Neural progenitor cell (in vitro differentiated cells): ENCODE data around the gene TMBIM4. TPM values are rescaled to one million over a fixed set of nuclear protein-coding genes. Genes with fewer than 3 reads are reported as not detected.

Experiments used
- DNase-seq: peaks from one replicate; pipeline ENCODE4 v3.0.0-alpha.2; 2016; ENCODE audit warnings: low spot score
- H2AFZ ChIP-seq: fragments of 200-600 bp; sonication (generic); replicated peaks from 2 replicates; pipeline ENCODE4 v1.6.1; 2016; ENCODE audit warnings: antibody characterized with exemption
- H3F3A ChIP-seq: fragments of 200-600 bp; sonication (generic); 2 replicates; pipeline ENCODE4 v1.6.1; 2016; ENCODE audit warnings: antibody characterized with exemption, low read depth
- H3K27ac ChIP-seq: fragments of 200-600 bp; sonication (generic); 2 replicates; pipeline ENCODE4 v1.5.1; 2016; ENCODE audit warnings: mild to moderate bottlenecking
- H3K27me3 ChIP-seq: fragments of 200-600 bp; sonication (generic); 2 replicates; pipeline ENCODE4 v1.6.1; 2016; ENCODE audit warnings: mild to moderate bottlenecking, moderate library complexity
- H3K36me3 ChIP-seq: fragments of 200-600 bp; sonication (generic); 2 replicates; pipeline ENCODE4 v1.5.1; 2016
- H3K4me1 ChIP-seq: fragments of 200-600 bp; sonication (generic); 2 replicates; pipeline ENCODE4 v1.6.1; 2016; ENCODE audit warnings: mixed run types
- H3K4me2 ChIP-seq: fragments of 200-600 bp; sonication (generic); 2 replicates; pipeline ENCODE4 v1.6.1; 2016
- H3K4me3 ChIP-seq: fragments of 200-600 bp; sonication (generic); 2 replicates; pipeline ENCODE4 v1.5.1; 2016
- H3K79me2 ChIP-seq: fragments of 200-600 bp; sonication (generic); 2 replicates; pipeline ENCODE4 v1.6.1; 2016; ENCODE audit warnings: low read depth
- H3K9ac ChIP-seq: fragments of 200-600 bp; sonication (generic); 2 replicates; pipeline ENCODE4 v1.6.1; 2016
- H3K9me3 ChIP-seq: fragments of 200-600 bp; sonication (generic); 2 replicates; pipeline ENCODE4 v1.5.1; 2016; ENCODE audit warnings: low read depth
- H4K20me1 ChIP-seq: fragments of 200-600 bp; sonication (generic); 2 replicates; pipeline ENCODE4 v1.6.1; 2016; ENCODE audit warnings: low read depth
- H3K27ac Mint-ChIP-seq: 3 replicates; pipeline ENCODE4 v1.8.0; 2021; ENCODE audit warnings: mixed read lengths
- H3K27me3 Mint-ChIP-seq: 2 replicates; pipeline ENCODE4 v1.8.0; 2022; ENCODE audit warnings: low read depth, mild to moderate bottlenecking, inconsistent platforms, moderate library complexity, mixed read lengths; ENCODE audit not compliant: insufficient read depth
- H3K36me3 Mint-ChIP-seq: 3 replicates; pipeline ENCODE4 v1.8.0; 2021; ENCODE audit warnings: mixed read lengths
- H3K4me1 Mint-ChIP-seq: 3 replicates; pipeline ENCODE4 v1.8.0; 2021; ENCODE audit warnings: mixed read lengths
- H3K4me3 Mint-ChIP-seq: 3 replicates; pipeline ENCODE4 v1.8.0; 2021; ENCODE audit warnings: mild to moderate bottlenecking, moderate library complexity, mixed read lengths
- H3K9me3 Mint-ChIP-seq: 3 replicates; pipeline ENCODE4 v1.8.0; 2020; ENCODE audit warnings: mixed read lengths
- CTCF ChIP-seq: fragments of 200-600 bp; sonication (generic); IDR thresholded peaks from 2 replicates; pipeline ENCODE4 v1.5.1; 2017; ENCODE audit warnings: antibody characterized with exemption, mild to moderate bottlenecking
- EZH2 ChIP-seq: fragments of 200-600 bp; sonication (generic); IDR thresholded peaks from 2 replicates; pipeline ENCODE4 v1.6.1; 2017; ENCODE audit warnings: antibody characterized with exemption, mild to moderate bottlenecking, moderate library complexity
- EZH2phosphoT487 ChIP-seq: fragments of 200-600 bp; sonication (generic); IDR thresholded peaks from 2 replicates; pipeline ENCODE4 v1.6.1; 2017; ENCODE audit warnings: antibody characterized with exemption
- total RNA-seq: library from RNA; depleted of rRNA; stranded (reverse); fragments of >200 nt; gene quantifications from 2 replicates; pipeline ENCODE4 v1.2.3, GENCODE V29; 2015; ENCODE audit warnings: low replicate concordance

The TMBIM4 gene
- total RNA-seq, 1 donor from 2014 or later: 63.7 TPM

- peak overlapping the region; percentile 85 for H3K4me2 ChIP-seq
- H3K4me3 ChIP-seq: peak overlapping the region; percentile 86
- H3K4me1 Mint-ChIP-seq: peaks cover 23% of the 10 kb centered on the region
- no peaks in the 10 kb centered on the region for H3K9me3 ChIP-seq
- H2AFZ ChIP-seq: peak overlapping the region; percentile 91
- peaks cover 32% of the 10 kb centered on the region for H3K79me2 ChIP-seq
- H3K27ac ChIP-seq: no peak overlapping the region
- H3K27me3 ChIP-seq: no peaks in the 10 kb centered on the region
- TF ChIP-seq EZH2 (no peak), EZH2phosphoT487 (no peak), CTCF (no peak)
- DNase-seq: no peak
- peaks cover 2% of the 10 kb centered on the region for H3K9me3 Mint-ChIP-seq
- H3K4me3 Mint-ChIP-seq: peak overlapping the region; percentile 93
- H3K36me3 ChIP-seq: peaks cover 5% of the 10 kb centered on the region
- H3K36me3 Mint-ChIP-seq: peaks cover 19% of the 10 kb centered on the region
- H3K27ac Mint-ChIP-seq: peak overlapping the region; percentile 91
- H3F3A ChIP-seq: no peaks in the 10 kb centered on the region
- H4K20me1 ChIP-seq: no peaks in the 10 kb centered on the region
- H3K4me1 ChIP-seq: peaks cover 9% of the 10 kb centered on the region
- peak overlapping the region; percentile 68 for H3K9ac ChIP-seq
- H3K27me3 Mint-ChIP-seq: no peaks in the 10 kb centered on the region
Measured at GRCh38 chr12:66129934-66130266, 39.9 kb downstream of the TMBIM4 start.

GRCh38 chr12:66127650-66128049 lies 42.1 kb downstream of the TMBIM4 start:
- Histone ChIP-seq H3K36me3 (no peaks in the 10 kb centered on the region), H3K4me3 (no peak overlapping the region), H3K9me3 (no peaks in the 10 kb centered on the region), H2AFZ (no peak overlapping the region), H3K27me3 (no peaks in the 10 kb centered on the region), H3K4me2 (no peak overlapping the region), H3K4me1 (peaks cover 9% of the 10 kb centered on the region), H3K27ac (no peak overlapping the region), H3F3A (no peaks in the 10 kb centered on the region), H3K9ac (no peak overlapping the region), H3K79me2 (peaks cover 32% of the 10 kb centered on the region), H4K20me1 (no peaks in the 10 kb centered on the region)
- Mint-ChIP-seq H3K4me1 (peaks cover 23% of the 10 kb centered on the region), H3K27ac (no peak overlapping the region), H3K36me3 (peaks cover 17% of the 10 kb centered on the region), H3K9me3 (no peaks in the 10 kb centered on the region), H3K27me3 (peaks cover 2% of the 10 kb centered on the region), H3K4me3 (no peak overlapping the region)
- no peak for DNase-seq
- TF ChIP-seq CTCF (no peak), EZH2 (no peak), EZH2phosphoT487 (no peak)

- peaks cover 4% of the 10 kb centered on the region for H3K4me1 ChIP-seq
- H3K9ac ChIP-seq: no peak overlapping the region
- Mint-ChIP-seq H3K4me3 (no peak overlapping the region), H3K9me3 (no peaks in the 10 kb centered on the region), H3K36me3 (peaks cover 9% of the 10 kb centered on the region), H3K27ac (no peak overlapping the region), H3K27me3 (peaks cover 2% of the 10 kb centered on the region), H3K4me1 (no peaks in the 10 kb centered on the region)
- no peaks in the 10 kb centered on the region for H3K36me3 ChIP-seq
- H3K27ac ChIP-seq: no peak overlapping the region
- H3K9me3 ChIP-seq: no peaks in the 10 kb centered on the region
- peaks cover 7% of the 10 kb centered on the region for H3F3A ChIP-seq
- H4K20me1 ChIP-seq: no peaks in the 10 kb centered on the region
- no peak overlapping the region for H3K4me2 ChIP-seq
- H3K4me3 ChIP-seq: no peak overlapping the region
- H3K27me3 ChIP-seq: no peaks in the 10 kb centered on the region
- no peak overlapping the region for H2AFZ ChIP-seq
- no peak for DNase-seq
- TF ChIP-seq CTCF: peak; percentile 33
- TF ChIP-seq EZH2phosphoT487: no peak
- TF ChIP-seq EZH2: no peak
- H3K79me2 ChIP-seq: no peaks in the 10 kb centered on the region
Measured at GRCh38 chr12:66120477-66120876, 49.3 kb downstream of the TMBIM4 start.
